Measurements from ENCODE around the gene KRTAP10-10.

DNA sequence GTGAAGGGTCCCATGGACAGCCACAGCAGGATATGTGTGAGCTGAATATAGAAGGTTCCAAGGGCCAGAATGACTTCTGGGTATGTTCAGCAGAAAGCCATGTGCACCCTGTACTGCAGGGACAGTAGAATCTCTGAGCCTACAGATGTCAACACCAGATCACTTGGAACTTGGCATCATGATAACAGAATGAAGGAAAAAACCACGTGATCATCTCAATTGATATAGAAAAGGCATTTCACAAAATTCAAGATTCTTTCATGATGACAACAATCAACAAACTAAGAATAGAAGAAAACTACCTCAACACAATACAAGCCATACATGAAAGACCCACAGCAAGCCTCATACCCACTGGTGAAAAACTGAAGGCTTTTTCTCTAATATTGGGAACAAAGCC is 30.5 kb downstream of the KRTAP10-10 start:
- no peak for TF ChIP-seq CTCF (IDR thresholded peaks at IDR 0.05; ENCODE audit: borderline replicate concordance, extremely low read depth, low read length, poor library complexity, severe bottlenecking)
- no peak for TF ChIP-seq EZH2 (IDR thresholded peaks at IDR 0.05; ENCODE audit: borderline replicate concordance, low read depth, low read length, severe bottlenecking)

Measured in DND-41 (cell line).